B cell (primary cell): Measurements from ENCODE around the gene GNG2.

Source experiments
- CTCF ChIP-seq: fragments of 200-600 bp; IDR thresholded peaks from one replicate; pipeline ENCODE4 v1.8.0; 2022; ENCODE audit warnings: antibody characterized with exemption, mild to moderate bottlenecking
- EZH2 ChIP-seq: IDR thresholded peaks from 2 replicates; pipeline ENCODE4 v1.6.1; 2012; ENCODE audit warnings: borderline replicate concordance, low read depth, mild to moderate bottlenecking, moderate library complexity, low read length; ENCODE audit not compliant: insufficient read depth, poor library complexity, severe bottlenecking

GRCh38 chr14:51845811-51846210, 14.6 kb upstream of the GNG2 start:
- no peak for TF ChIP-seq CTCF
- no peak for TF ChIP-seq EZH2
